ENCODE results near the gene LRRD1. TPM values are rescaled to one million over a fixed set of nuclear protein-coding genes. Genes with fewer than 3 reads are reported as not detected.
"Not testable (repeated sequence)": the region's sequence is repeated elsewhere in the genome, so short reads cannot be mapped to it uniquely, and the experiment has no call there.

LRRD1 gene
- polyA plus RNA-seq, 3 donors = not detected

- WGBS, 3 donors = 89 to 95% (median 92%) methylated on average over 5 of the region's 5 CpGs
- H3K27ac ChIP-seq (ENCODE audit: low read depth, low read length) = no peak overlapping the region
Observed at GRCh38 chr7:92149736-92150239, 29.2 kb downstream of the LRRD1 start.

- H3K27ac ChIP-seq (ENCODE audit: low read depth, low read length) = not testable (repeated sequence)
- 93 to 95% (median 93%) methylated on average over 48 to 50 of the region's 50 CpGs for WGBS, 3 donors
Observed at GRCh38 chr7:92143192-92143880, 35.6 kb downstream of the LRRD1 start.

DNA sequence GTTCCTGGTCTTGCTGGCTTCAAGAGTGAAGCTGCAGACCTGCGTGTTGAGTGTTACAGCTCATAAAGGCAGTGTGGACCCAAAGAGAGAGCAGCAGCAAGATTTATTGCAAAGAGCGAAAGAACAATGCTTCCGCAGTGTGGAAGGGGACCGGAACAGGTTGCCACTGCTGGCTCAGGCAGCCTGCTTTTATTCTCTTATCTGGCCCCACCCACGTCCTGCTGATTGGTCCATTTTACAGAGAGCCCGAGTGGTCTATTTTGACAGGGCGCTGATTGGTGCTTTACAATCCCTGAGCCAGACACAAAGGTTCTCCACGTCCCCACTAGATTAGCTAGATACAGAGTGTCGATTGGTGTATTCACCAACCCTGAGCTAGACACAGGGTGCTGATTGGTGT is 36.2 kb downstream of the LRRD1 start:
- 86 to 92% (median 91%) methylated on average over 9 of the region's 9 CpGs for WGBS, 3 donors
- H3K27ac ChIP-seq (ENCODE audit: low read depth, low read length) = not testable (repeated sequence)

- no peak overlapping the region for H3K27ac ChIP-seq (ENCODE audit: low read depth, low read length)
- 88 to 97% (median 90%) methylated on average over 7 of the region's 7 CpGs for WGBS, 3 donors
Observed at GRCh38 chr7:92141161-92141560, 37.8 kb downstream of the LRRD1 start.

DNA sequence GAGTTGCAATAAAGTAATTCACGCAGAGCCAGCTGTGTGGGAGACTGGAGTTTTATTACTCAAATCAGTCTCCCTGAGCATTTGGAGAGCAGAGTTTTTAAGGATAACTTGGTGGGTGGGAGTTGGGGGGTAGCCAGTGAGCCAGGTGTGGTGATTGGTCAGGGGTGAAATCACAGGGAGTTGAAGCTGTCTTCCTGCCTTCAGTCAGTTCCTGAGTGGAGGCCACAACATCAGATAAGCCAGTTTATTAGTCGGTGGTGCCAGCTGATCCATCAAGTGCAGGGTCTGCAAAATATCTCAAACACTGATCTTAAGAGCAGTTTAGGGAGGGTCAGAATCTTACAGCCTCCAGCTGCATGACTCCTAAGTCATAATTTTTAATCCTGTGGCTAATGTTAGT is 41.4 kb downstream of the LRRD1 start:
- WGBS, 3 donors = 38 to 45% (median 38%) methylated on average over 2 of the region's 2 CpGs

DNA sequence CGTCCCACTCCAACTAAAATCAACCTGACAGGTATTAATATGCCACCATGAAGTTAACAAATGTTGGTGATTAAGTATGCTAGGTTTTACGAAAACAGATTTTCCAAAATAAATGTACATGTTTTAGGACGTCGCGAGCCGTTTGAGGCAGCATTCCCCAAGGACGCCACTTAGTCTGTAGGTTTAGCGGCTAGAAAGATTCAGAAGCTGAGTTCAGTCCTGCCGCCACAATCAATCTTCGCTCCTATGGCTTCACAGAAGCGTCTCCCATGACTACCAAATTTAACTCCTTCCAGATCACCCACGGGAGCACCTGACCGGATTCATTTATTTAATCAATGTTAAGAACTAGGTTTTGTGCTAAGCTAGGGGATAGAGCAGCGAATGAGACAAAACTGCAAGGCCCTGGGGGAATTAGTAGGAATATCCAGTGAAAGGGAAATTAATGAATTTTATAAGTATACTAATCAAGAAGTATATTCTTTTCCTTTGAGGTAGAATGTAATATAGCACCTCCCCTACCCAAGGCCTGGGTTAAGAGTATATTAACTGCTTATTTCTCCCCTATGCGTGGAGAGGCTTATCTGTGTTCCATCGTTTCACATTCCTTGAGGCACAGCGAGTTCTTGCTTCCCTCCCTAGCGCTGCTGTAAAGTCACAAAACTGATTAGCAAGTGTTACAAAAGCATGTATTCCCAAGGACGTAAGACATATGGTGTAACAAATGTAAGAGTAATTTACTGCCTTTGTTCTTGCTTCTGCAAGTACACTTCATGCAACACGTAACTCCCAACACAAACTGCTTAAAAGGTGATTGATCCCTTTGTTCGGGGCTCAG is 43.7 kb downstream of the LRRD1 start:
- 11 to 30% (median 30%) methylated on average over 21 of the region's 21 CpGs for WGBS, 3 donors
- H3K27ac ChIP-seq (ENCODE audit: low read depth, low read length) = no peak overlapping the region

More for the DNA sequence above, 41.4 kb downstream of the LRRD1 start:
- no peak overlapping the region for H3K27ac ChIP-seq (ENCODE audit: low read depth, low read length)

DNA sequence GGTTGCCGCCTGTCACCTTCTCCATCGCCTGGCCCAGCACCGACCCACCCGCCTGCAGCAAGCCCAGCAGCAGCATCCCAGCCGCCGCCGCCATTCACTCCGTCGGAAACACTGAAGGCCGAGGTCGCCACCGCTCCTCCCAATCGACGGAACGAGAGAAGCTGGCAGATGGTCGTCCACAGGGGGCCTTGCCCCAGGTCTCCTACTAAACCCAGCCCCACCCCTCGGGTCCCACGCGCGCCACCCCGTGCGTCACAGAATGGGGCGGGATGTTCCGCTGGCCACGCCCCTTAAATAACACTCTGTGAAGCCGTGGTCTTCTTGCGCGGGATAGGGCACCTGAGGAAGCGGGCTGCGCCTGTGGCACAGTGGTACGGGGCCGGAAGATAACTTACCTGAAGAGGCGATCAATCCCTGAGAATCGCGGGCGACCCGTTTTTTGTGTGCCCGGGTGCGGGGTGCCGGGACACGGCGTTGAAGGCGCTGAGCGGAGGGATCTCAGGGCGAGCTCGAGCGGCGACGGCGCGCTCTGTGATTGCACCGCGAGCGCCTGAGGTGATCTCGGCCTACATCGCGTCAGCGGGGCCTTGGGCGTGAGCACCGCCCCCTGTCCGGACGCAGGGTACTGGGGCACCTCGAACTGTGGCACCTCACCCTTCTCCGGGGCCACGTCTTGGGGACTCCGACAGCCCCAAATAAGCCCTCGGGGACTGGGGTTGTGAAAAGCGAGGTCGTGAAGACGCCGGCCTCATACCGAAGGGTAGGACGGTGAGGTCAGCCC is 44.5 kb downstream of the LRRD1 start, which contains the start of gene CYP51A1:
TSS of gene CYP51A1 (minus strand) at position 207 of the 781 bp plus-strand sequence. CDS start at position 94, 113 bp downstream.
- 0% methylated on average over 72 to 73 of the region's 73 CpGs for WGBS, 3 donors

DNA sequence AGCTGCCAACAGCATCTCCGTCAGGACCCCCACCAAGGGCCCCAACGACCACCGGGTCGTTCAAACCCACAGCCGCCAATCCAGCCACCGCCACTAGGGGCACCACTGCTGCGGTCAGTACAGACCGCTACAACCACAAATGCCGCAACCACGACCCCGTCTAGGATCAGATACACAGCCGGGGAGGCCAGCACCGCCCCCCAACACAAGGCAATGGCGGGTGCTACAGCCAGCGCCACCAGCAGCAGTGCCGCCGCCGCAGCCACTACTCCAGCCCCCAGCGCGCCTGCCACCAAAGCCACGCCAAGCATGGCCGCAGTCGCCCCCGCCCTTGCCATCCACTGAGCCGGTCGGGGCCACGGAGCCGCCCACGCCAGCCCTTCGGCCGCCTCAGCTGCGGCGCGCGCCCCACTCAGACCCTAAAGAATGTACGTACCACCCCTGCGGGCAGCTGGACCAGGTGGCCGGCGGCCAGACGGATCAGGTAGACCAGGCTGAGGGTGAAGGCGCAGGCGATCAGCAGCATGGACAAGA is 45.1 kb downstream of the LRRD1 start:
- H3K27ac ChIP-seq (ENCODE audit: low read depth, low read length) = peak overlapping the region; percentile 23
- 0 to 2% (median 0%) methylated on average over 39 to 42 of the region's 42 CpGs for WGBS, 3 donors

More for the DNA sequence above, 44.5 kb downstream of the LRRD1 start, which contains the start of gene CYP51A1:
- peak within 1 kb of the TSS; percentile 23 for H3K27ac ChIP-seq (ENCODE audit: low read depth, low read length)

DNA sequence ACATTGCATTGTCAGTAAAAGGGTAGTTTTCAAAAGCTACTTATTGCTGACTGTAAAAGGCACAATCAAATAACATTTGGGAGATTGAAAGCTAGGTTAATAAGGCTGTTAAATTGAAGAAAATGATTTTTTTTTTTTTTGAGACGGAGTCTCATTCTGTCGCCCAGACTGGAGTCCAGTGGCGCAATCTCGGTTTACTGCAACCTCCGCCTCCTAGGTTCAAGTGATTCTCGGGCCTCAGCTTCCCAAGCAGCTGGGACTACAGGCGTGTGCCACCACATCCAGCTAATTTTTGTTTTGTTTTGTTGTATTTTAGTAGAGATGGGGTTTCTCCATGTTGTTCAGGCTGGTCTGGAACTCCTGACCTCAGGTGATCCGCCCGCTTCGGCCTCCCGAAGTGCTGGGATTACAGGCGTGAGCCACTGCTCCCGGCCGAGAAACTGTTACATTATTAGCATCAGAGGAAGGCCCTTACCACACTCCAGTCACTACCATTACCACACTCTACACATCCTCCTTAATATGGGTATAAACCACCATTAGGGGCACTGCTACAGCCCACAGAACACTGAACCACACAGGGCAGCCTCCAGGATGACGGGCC is 45.7 kb downstream of the LRRD1 start:
- WGBS, 3 donors = 31 to 38% (median 37%) methylated on average over 15 of the region's 15 CpGs
- no peak overlapping the region for H3K27ac ChIP-seq (ENCODE audit: low read depth, low read length)

- H3K27ac ChIP-seq (ENCODE audit: low read depth, low read length) = no peak overlapping the region
- 49 to 58% (median 56%) methylated on average over 4 of the region's 4 CpGs for WGBS, 3 donors
Observed at GRCh38 chr7:92131764-92132330, 47.1 kb downstream of the LRRD1 start.

- WGBS, 3 donors = 79 to 88% (median 86%) methylated on average over 5 of the region's 5 CpGs
- no peak overlapping the region for H3K27ac ChIP-seq (ENCODE audit: low read depth, low read length)
Observed at GRCh38 chr7:92131093-92131492, 47.8 kb downstream of the LRRD1 start.

- H3K27ac ChIP-seq (ENCODE audit: low read depth, low read length) = no peak overlapping the region
Observed at GRCh38 chr7:92121681-92122080, 57.3 kb downstream of the LRRD1 start.

- H3K27ac ChIP-seq (ENCODE audit: low read depth, low read length) = no peak overlapping the region
- WGBS, 3 donors = 92 to 93% (median 93%) methylated on average over 1 of the region's 1 CpG
Observed at GRCh38 chr7:92119213-92119759, 59.7 kb downstream of the LRRD1 start.

- no peak overlapping the region for H3K27ac ChIP-seq (ENCODE audit: low read depth, low read length)
- 47 to 99% (median 98%) methylated on average over 3 of the region's 3 CpGs for WGBS, 3 donors
Observed at GRCh38 chr7:92116949-92117348, 62.0 kb downstream of the LRRD1 start.

DNA sequence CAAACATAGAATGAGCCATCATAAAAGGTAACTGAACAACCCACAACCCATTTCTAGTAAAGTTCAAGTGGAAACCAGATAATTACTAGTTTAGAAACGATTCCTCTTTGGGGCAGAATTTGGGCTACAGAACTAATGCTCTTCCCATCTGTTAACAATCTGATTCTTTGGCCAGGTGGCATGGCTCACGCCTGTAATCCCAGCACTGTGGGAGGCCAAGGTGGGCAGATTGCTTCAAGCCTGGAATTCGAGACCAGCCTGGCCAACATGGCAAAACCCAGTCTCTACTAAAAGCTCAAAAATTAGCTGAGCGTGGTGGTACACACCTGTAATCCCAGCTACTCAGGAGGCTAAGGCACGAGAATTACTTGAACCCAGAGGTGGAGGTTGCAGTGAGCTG is 63.1 kb downstream of the LRRD1 start:
- H3K27ac ChIP-seq (ENCODE audit: low read depth, low read length) = no peak overlapping the region
- WGBS, 3 donors = 93 to 96% (median 96%) methylated on average over 5 of the region's 5 CpGs

DNA sequence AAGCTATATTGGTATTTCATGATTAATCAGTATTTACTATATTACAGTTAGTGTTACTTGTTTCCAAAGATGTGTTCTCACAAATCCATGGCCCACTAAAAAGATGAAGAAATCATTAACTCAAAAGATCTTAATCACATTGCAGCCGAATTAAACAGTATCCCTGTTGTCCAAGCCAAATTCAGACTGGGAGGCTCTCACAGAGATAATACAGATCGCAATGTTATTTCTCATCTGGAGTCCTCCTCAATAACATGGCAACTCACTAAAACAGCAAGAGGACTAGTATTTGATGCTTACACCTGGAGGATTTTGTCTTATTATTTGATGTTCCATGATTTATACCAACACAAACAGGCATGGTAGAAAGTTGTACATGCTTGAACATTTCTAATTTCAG is 68.1 kb downstream of the LRRD1 start:
- H3K27ac ChIP-seq (ENCODE audit: low read depth, low read length) = no peak overlapping the region
- 64 to 93% (median 83%) methylated on average over 2 of the region's 2 CpGs for WGBS, 3 donors

GRCh38 chr7:92108821-92109220 is 70.1 kb downstream of the LRRD1 start:
- 93 to 94% (median 93%) methylated on average over 8 of the region's 8 CpGs for WGBS, 3 donors
- no peak overlapping the region for H3K27ac ChIP-seq (ENCODE audit: low read depth, low read length)
